NCI-H2029 (cell line): ENCODE results near the gene ASXL2.
"Not testable (repeated sequence)": the region's sequence is repeated elsewhere in the genome, so short reads cannot be mapped to it uniquely, and the experiment has no call there.

Source experiments
- DNase-seq: peaks from one replicate; lab custom pipeline; 2025; lab: John Stamatoyannopoulos, UW

The ASXL2 gene

GRCh38 chr2:25736899-25737515 lies 141.3 kb downstream of the ASXL2 start:
- DNase-seq, result no peak

- DNase-seq, result no peak
Measured at GRCh38 chr2:25735835-25736234, 142.5 kb downstream of the ASXL2 start.

GRCh38 chr2:25728559-25728958 lies 149.7 kb downstream of the ASXL2 start:
- no peak for DNase-seq

GRCh38 chr2:25726522-25726921 lies 151.8 kb downstream of the ASXL2 start:
- DNase-seq, result no peak

GRCh38 chr2:25725877-25726276 lies 152.4 kb downstream of the ASXL2 start:
- no peak for DNase-seq

GRCh38 chr2:25724756-25725155 lies 153.5 kb downstream of the ASXL2 start:
- no peak for DNase-seq

GRCh38 chr2:25722224-25722623 lies 156.1 kb downstream of the ASXL2 start:
- no peak for DNase-seq

- no peak for DNase-seq
Measured at GRCh38 chr2:25720575-25720974, 157.7 kb downstream of the ASXL2 start.

GRCh38 chr2:25714740-25715139 lies 163.5 kb downstream of the ASXL2 start:
- no peak for DNase-seq

GRCh38 chr2:25712455-25712854 lies 165.8 kb downstream of the ASXL2 start:
- DNase-seq, result no peak

GRCh38 chr2:25711675-25712354 lies 166.5 kb downstream of the ASXL2 start:
- no peak for DNase-seq

GRCh38 chr2:25710750-25711149 lies 167.5 kb downstream of the ASXL2 start:
- DNase-seq, result no peak

GRCh38 chr2:25709349-25709748 lies 168.9 kb downstream of the ASXL2 start:
- DNase-seq, result no peak

- DNase-seq, result no peak
Measured at GRCh38 chr2:25707927-25708590, 170.2 kb downstream of the ASXL2 start.

- not testable (repeated sequence) for DNase-seq
Measured at GRCh38 chr2:25705575-25705974, 172.7 kb downstream of the ASXL2 start.

GRCh38 chr2:25701801-25702200 lies 176.5 kb downstream of the ASXL2 start:
- no peak for DNase-seq

- peak; percentile 14 for DNase-seq
Measured at GRCh38 chr2:25700221-25700660, 178.0 kb downstream of the ASXL2 start.

- DNase-seq, result no peak
Measured at GRCh38 chr2:25699216-25699615, 179.1 kb downstream of the ASXL2 start.

- DNase-seq, result no peak
Measured at GRCh38 chr2:25698752-25699151, 179.5 kb downstream of the ASXL2 start.

GRCh38 chr2:25697559-25698341 lies 180.5 kb downstream of the ASXL2 start:
- DNase-seq, result no peak

- no peak for DNase-seq
Measured at GRCh38 chr2:25692737-25693445, 185.4 kb downstream of the ASXL2 start.

- no peak for DNase-seq
Measured at GRCh38 chr2:25692143-25692542, 186.1 kb downstream of the ASXL2 start.
